ENCODE results near the gene DENND6B.

DENND6B gene

GRCh38 chr22:50304528-50305392 is 22.1 kb downstream of the DENND6B start:
- no peak for DNase-seq (ENCODE audit: low read depth in 2 of 2)

GRCh38 chr22:50303848-50304527 is 22.8 kb downstream of the DENND6B start:
- DNase-seq (ENCODE audit: low read depth in 2 of 2): no peak

- DNase-seq (ENCODE audit: low read depth in 2 of 2): no peak
Observed at GRCh38 chr22:50303515-50303847, 23.3 kb downstream of the DENND6B start.

- no peak for DNase-seq (ENCODE audit: low read depth in 2 of 2)
Observed at GRCh38 chr22:50302564-50302963, 24.2 kb downstream of the DENND6B start.

- no peak for DNase-seq (ENCODE audit: low read depth in 2 of 2)
Observed at GRCh38 chr22:50302041-50302541, 24.7 kb downstream of the DENND6B start.

GRCh38 chr22:50301581-50301991 is 25.2 kb downstream of the DENND6B start:
- DNase-seq (ENCODE audit: low read depth in 2 of 2): no peak

GRCh38 chr22:50300620-50301257 is 26.1 kb downstream of the DENND6B start:
- no peak for DNase-seq (ENCODE audit: low read depth in 2 of 2)

GRCh38 chr22:50299785-50300619 is 26.8 kb downstream of the DENND6B start:
- no peak for DNase-seq (ENCODE audit: low read depth in 2 of 2)

GRCh38 chr22:50298937-50299784 is 27.7 kb downstream of the DENND6B start:
- no peak for DNase-seq (ENCODE audit: low read depth in 2 of 2)

GRCh38 chr22:50298266-50298637 is 28.6 kb downstream of the DENND6B start:
- no peak for DNase-seq (ENCODE audit: low read depth in 2 of 2)

GRCh38 chr22:50297510-50298265 is 29.1 kb downstream of the DENND6B start:
- no peak for DNase-seq (ENCODE audit: low read depth in 2 of 2)

GRCh38 chr22:50296658-50297490 is 29.9 kb downstream of the DENND6B start:
- no peak for DNase-seq (ENCODE audit: low read depth in 2 of 2)

- DNase-seq (ENCODE audit: low read depth in 2 of 2): no peak
Observed at GRCh38 chr22:50294319-50294656, 32.5 kb downstream of the DENND6B start.

- DNase-seq (ENCODE audit: low read depth in 2 of 2): no peak
Observed at GRCh38 chr22:50293441-50294318, 33.1 kb downstream of the DENND6B start.

GRCh38 chr22:50292643-50293440 is 34.0 kb downstream of the DENND6B start:
- DNase-seq (ENCODE audit: low read depth in 2 of 2): no peak

- DNase-seq (ENCODE audit: low read depth in 2 of 2): no peak
Observed at GRCh38 chr22:50289942-50290630, 36.7 kb downstream of the DENND6B start.
